GM21447 (cell line): ENCODE data around the gene ABCB4.

Experiments used
- ATAC-seq: cut with Tn5 transposase; IDR thresholded peaks from one replicate; pipeline ENCODE4 v1.9.1; 2021; ENCODE audit not compliant: unreplicated experiment

Gene ABCB4

DNA sequence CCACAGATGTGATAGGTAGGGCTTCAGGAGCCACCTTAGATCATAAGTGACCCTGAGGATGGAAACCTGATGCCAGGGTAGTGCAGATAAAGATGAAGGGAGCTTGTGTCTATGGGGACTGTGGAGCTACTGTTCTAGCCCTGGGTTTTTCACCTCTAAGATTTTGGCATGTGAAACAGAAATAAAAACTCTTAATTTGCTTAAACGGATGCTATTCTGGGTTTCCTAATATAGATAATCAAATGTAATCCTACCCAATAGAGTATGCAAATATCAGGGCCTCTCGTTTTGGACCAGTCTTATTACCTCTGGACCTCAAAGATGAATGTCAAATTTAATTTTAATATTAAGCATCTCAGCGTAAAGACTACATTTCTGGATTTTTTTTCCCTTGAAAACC lies 49.3 kb downstream of the ABCB4 start:
- peak; percentile 70 for ATAC-seq

DNA sequence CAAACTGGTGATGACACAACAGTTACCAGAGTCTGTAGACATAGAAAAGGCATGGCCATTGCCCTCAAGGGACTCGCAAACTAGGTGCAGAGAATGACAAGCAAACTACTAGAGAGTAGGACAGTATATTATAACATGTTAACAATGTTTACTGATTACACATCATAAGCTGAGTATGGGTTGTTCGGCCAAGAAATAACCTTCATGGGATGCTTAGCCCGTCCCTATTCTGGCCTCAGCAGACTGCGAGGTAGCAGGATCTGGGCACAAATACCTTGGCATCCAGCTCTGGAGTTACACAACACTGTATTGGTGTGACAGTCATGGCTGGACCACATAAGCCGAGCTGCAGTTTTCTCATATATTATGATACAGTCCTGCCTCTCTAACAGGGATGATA lies 51.4 kb downstream of the ABCB4 start:
- no peak for ATAC-seq

DNA sequence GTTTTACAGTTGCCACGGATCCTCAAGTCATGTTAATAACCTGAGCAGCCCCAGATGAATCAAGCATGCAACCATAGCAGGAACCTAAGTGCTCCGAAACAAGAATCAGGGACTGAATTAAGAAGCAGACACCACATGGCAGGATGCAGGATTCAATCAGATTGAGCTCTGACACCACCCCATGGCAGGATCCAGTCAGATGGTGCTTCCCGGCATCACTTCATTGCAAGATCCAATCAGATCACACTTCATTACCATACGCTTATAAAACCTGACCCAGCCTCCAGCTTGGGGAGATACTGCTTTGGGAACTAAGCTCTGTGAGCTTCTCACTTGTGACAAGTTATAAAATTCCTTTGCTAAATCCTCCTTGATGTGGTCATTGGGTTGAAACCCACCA lies 55.3 kb downstream of the ABCB4 start:
- no peak for ATAC-seq

DNA sequence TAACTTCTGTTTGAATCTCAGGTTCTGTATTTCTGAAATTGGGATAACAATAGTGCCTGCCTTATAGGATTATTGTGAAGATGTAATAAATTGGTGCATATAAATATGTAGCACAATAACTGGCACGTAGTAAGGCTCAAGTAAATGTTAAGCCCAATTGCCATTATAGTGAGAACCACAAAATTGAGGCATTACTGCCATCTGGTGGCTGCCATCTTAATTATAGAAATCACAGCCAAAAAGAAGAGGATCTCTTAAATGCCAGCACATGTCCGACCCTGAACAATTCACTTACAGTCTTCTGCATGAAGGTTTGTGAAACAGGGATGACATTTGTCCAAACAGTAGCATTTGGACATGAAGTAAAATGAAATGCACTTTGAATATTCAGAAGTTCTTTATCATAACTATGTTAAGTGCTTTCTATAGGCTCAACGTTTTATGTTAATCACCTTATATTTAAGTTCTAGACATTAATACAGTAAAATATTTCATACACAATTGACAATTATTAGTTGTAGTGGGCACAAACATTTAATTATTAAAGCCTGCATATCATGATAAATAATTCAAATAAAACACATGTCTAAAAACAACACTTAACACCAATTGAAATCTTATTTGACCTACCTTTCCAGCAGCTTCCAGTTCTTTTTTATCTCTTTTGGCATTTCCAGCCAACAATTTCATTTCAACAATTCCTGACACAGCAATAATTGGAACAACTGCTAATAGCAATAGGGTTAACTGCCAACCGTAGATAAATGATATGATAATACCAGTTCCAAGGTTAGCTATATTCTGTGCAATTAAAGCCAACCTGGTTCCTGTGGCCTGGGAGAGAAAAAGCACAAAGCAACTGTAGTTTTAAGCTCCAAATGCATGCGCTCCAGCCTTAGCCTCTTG lies 58.5 kb downstream of the ABCB4 start:
- peak; percentile 77 for ATAC-seq

DNA sequence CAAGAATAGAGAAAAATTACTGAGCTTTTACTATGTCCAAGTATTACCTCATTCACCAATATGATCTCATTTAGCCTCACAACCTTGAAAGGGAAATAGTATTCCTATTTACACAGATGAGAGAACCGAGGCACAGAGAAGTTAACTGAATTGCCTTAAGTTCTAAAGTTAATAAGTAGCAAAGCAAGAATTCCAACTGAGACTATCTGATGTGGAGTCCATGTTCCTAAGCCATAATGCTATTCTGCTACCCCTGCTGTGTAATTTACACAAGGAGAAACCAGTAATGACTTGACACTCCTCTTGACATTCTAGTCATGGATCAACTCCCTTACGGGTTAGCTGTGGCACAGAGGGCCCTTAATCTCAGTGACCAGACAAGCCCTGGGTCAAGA lies 60.7 kb downstream of the ABCB4 start:
- no peak for ATAC-seq

DNA sequence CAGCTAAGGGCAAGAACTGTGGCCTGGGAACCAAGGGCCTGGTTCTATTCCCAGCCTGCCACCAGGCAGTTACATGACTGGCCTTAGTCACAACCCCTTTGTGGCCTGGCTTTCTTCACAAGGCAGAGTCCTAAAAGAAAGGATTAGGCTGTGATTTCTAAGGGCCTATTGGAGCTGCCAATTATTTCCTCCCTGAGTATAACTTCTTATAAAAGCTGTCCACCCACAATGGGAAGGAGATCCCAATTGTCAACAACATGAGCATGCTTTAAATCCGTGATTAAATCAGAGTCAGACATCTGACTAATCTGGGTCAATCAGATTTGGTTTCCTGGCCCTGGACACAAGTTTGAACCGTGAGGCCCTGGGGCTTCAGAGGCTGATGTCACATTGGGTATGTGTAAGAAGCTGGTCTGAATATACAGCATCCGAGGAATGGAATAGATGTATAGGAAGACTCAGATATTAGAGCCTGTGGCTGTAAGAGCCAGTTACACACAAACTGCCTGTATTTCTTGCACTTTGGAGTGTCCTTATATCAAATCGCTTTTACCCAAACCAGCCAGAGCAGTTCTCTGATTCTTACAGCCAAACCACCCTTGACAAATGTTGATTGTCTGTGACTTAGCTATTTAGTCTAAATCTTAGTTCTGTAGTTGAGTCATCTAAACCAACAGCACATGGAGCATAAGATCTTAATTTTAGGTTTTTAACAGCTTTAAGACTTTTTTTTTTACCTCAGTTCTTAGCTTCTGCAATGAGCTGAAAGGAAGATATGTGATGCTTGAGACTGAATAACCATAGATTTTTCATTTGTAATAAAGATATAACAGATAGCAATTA lies 61.3 kb downstream of the ABCB4 start:
- ATAC-seq = no peak

DNA sequence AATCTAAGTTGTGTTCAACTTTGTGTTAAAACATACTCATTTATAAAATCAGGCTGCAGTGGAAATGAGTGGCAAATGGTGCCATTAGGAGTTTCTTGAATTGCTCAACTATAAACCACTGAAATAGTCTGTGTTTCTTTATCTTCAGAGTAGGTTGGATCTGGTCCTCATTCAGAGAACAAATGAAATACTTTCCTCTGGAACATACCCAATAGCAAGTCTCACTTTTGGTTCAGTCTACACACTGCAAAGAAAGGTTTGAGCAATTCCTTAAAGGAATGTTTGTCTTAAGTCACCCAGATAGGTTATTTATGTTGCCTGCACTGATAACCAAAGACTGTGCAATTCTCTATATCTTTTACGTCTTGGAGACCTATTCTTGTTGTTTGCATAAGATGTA lies 62.5 kb downstream of the ABCB4 start:
- ATAC-seq = no peak

DNA sequence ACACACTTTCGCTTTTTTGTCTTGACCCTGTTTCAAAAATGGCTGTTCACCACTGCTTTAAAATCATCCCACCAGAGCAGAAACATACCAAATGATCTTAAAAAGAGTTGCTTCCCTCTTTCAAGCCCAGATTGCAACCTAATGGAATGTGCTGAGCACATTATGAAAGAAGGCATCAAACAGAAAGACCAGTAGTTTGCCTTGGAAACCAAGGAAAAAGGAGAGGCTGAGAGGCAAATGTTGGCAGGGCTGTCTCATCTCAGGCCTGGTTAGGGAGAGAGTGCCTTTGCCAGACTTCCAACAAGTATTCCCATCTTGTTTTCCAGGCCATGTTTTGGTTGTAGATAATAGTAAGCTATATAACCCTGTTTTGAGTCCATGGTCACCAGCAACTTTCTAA lies 64.3 kb downstream of the ABCB4 start:
- ATAC-seq = no peak

DNA sequence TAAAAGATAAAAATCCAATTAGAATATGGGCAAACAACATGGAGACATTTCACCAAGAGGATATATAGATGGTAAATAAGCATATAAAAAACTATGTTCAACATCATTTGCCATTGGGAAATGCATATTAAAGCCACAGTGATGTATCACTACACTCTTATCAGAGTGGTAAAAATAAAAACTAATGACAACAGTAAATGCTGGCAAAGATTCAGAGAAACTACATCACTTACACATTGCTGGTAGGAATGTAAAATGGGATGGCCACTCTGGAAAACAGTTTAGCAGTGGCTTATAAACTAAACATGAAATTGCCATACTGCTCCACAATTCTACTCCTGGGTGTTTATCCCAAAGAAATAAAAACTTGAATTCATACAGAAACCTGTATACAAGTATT lies 70.8 kb downstream of the ABCB4 start:
- ATAC-seq = no peak

DNA sequence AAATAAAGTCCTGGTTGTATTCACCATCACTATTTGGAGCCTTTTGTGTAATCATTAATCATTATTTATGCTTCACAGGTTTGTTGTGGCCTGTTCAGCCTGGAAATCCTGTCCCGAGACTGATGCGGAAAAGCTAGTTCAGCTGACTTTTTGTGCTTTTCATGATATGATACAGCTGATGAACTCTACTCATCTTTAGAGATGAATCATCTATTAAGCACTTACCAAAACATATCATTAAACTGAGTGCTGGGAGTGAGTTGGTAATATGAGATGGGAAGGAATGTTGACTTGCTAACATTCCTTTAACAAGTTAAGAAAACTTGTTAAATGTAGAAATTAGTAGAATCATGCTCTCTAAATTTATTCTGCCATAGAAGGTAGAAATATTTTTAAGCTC lies 77.0 kb downstream of the ABCB4 start:
- no peak for ATAC-seq

DNA sequence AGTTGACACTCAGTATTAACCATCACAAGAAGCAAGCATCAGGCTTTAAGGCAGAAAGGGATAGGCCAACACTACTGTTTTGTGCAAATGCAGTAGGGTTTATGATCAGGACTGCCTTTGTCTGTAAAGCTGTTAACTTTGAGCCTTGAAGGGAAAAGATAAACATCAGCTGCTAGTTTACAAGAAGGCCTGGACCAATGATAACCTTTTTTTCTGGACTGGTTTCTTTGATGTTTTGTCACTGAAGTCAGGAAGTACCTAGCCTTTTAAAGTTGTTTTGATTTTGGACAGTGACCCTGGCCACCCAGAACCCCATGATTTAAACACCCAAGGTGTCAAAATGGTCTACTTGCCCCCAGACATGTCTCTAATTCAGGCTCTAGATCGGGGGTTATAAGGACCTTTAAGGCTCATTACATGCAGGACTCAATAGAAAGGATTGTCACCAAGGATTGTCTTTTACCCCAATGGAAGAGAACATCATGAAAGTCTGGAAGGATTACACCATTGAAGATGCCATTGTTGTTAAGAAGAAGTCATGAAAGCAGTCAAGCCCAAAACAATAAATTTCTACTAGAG lies 79.9 kb downstream of the ABCB4 start:
- ATAC-seq = no peak

DNA sequence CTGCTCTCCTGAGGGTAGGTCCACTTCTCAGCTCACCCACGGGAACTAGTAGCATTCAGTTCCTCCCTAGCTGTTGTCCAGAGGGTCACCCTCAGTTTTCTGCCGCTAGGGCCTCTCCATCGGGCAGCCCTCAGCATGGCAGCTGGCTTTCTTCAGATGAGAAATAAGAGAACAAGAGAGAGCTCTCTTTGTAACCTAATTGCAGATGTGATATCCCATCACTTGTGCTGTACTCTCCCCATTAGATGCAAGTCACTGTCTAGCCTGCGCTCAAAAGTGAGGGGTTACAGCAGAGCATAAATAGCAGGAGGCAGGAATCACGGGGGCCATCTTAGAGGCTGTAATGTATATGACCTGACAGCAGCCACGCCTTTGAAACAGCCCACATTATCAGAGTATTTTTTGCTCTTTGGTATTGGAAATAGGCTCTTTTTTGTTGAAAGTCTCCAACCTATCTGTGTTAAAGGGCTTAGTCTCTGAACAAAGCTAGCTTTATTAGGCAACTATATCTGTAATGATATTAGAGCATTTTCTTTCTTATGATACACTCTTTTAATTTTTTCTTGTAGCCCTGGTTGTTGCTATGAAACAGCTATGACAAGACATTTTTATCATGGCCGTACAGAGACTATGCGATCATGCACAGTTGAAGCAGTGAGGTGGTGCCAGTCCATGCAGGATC lies 84.3 kb downstream of the ABCB4 start:
- no peak for ATAC-seq

DNA sequence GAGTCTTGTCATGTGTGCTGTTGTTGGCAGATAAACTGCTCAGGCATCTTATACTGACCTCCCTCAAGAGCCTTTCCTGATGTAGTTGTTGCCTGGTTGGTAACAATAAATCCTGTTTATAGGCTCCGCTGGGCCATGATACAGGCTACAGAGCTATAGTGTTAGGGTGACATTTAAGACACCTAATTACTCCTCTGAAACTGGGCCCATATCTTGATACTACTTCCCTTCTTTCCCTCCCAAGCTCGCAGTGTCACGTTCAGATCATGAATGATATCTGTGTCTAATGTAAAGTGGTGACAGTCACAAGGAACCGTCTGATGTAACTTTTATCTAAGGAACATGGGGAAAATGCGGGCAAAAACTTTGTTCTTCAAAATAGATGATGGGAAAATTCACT lies 94.6 kb downstream of the ABCB4 start:
- ATAC-seq = no peak

DNA sequence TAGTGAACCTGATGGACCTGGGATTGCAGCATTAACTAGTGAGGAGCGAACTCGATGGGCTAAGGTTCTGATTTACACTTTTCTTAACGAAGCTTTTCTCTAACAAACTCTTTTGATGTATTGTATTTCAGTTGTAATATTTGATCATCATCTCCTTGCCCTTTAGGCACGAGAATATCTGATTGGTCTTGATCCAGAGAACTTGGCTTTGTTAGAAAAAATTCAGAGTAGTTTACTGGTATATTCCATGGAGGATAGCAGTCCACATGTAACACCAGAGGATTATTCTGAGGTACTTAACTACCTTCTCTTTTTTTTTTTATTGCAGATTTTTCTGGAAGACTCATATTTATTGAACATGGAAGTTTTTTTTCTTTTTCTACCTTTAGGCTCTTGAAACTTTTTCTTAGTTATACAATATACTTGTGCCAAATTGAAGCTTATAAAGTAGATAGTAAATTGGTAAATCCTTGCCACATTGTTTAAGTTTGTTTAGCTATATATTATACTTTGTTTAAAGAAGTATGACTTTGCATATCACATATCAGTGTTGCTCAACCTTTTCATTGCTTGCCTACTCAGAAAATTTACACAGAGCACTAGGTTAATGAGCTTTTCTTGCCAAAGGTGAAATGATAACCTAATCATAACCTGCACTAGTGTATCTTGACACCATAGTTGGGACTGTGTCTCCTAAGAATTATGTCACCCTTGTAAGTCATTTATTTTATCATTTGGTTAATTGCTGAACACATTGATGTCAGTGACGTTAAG lies 99.6 kb downstream of the ABCB4 start:
- ATAC-seq = no peak

DNA sequence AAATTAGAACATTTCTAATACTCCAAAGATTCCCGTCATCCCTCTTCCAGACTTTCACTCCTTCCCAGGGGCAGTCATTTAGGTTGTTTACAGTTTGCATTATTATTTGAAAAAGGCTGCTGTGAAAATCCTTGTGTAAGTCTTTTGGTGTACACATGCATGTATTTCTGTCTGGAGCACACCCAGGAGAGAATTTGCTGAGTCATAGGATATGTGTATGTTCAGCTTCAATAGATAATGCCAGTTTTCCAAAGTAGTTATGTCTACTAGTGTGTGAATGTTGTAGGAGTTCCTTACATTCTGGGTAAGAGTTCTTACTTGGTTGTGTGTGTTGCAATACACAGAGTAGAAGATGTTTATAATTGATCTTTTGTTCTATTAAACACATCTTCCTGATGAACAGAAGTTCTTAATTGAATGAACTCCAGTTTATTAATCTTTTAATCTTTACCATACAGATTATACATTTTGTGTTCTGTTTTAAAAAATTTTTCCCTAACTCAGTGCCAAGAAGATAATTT lies 104.8 kb downstream of the ABCB4 start:
- no peak for ATAC-seq

DNA sequence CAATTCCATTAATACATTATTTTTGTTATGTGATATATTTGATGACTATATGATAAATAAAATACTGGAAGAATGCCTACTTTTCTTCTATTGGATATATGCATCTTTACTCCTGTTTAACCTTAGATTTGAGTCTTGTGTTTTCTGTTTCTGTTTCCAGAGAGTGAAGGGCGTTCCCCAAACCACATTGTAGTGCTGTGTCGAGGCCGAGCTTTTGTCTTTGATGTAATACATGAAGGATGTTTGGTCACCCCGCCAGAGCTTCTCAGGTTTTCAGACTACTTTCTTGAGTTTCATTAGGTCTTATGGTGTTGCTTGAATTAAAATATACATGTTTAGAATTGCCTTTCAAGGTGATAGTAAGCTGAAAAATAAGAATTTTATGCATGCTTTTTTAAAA lies 106.3 kb downstream of the ABCB4 start:
- ATAC-seq = no peak

DNA sequence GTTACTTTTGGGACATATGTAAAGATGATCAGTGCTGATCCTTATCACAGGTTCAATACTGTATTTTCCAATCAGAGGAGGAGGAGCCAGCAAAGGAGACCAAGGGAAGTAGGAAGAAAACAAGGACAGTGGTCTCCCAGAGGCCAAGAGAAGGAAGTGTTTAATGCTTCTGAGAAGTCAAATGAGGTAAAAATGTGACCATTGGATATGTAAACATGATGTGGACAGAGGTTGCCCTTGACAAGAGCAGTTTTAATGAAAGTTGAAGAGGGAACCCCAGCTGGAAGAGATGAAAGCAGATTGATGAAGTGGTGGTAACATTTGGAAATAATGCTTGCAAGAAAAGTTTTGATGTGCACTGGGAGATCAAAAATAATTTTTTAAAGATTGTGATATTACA lies 111.2 kb downstream of the ABCB4 start:
- no peak for ATAC-seq

DNA sequence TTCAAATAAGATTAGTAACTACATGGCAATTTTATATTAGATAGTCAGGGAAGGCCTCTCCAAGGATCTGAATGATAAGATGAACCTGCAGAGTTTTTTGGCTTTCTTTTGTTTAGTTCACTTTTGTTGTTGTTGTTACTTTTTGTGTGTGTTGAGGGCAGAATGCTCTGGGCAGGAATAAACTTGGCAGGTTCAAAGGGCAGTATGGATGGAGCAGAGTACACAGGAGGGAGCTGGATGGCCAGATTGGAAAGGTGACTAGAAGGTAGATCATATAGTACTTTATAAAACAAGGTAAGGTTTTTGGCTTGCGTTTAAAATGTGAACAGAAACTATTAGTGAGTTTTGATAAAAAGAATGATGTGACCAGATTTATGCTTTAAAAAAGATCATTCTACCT lies 112.1 kb downstream of the ABCB4 start:
- no peak for ATAC-seq

DNA sequence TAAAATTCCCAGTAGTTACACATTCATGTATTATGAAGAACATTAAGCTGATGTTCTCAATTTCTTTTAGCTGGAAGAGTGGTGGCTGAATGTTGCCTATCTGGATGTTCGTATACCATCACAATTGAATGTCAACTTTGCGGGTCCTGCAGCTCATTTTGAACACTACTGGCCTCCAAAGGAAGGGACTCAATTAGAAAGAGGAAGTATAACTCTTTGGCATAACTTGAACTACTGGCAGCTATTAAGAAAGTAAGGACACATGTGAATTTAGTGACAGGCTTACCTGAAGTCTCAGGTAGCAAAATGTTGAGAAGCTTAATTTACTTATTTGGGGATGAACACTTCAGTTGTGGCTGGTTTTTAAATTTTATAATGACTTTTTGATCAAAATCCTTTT lies 114.2 kb downstream of the ABCB4 start:
- ATAC-seq = no peak

DNA sequence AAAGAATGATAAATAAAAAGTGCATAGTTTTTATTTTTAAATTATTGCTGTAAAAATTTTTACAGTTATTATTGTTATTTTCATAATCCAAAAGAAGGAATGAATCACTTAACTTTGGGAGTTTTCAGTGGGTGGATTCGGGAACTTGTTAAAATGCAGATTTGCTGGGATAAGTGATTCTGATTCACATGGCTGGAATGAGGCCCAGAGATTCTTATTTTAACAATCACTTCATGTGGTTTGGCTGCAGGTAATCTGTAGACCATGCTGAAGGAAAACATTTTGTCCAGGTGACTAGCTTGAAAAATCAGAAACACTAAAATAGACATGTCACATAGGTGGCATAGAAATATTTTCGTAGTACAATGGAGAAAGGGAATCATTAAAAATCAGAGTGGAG lies 116.1 kb downstream of the ABCB4 start:
- no peak for ATAC-seq
